HG03520 (cell line): ENCODE measurements around the gene ETV4.

Experiments used
- ATAC-seq: cut with Tn5 transposase; IDR thresholded peaks from one replicate; pipeline ENCODE4 v1.9.1; 2021; ENCODE audit warnings: mild to moderate bottlenecking, moderate library complexity; ENCODE audit not compliant: unreplicated experiment

Gene ETV4

GRCh38 chr17:43547189-43547550 is 1.0 kb upstream of the ETV4 start:
- no peak for ATAC-seq

- no peak for ATAC-seq
Observed at GRCh38 chr17:43545383-43545632, 832 bp downstream of the ETV4 start.

DNA sequence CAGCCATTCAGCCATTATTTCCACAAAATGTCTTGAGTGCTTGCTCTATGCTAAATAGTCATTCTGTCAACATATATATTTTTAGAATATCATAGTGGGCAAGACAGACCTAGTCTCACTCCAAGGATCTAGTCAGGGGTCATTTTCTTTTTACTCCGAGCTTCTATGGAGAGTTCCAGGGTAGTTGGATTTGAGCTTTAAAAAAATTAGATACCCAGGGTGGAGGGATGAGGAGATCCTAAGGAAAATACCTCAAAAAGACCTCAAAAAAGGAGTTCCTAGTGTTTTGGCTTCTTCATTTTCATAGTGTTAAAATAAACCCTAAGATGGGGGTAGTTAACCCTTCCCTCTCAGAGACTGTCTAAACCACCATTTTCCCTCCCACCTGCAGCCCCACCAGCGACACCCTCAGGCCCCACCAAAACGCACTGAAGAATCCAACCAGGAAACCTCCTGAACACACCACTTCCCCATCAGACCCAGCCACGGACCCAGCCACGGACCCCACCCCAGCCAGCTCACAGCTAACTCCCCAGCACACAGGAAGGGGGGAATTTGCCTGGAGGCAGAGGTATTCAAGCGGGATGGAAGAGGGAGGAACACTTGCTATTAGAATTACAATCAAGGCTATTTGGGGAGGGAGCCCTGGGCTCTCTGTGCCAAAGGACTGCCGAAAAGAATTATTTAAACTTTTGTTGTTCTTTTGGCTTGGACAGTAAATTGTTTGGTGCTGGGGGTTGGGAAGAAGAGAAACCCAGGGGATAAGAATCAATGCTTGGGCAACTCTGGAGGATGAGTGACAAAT is 2.2 kb downstream of the ETV4 start:
- no peak for ATAC-seq

DNA sequence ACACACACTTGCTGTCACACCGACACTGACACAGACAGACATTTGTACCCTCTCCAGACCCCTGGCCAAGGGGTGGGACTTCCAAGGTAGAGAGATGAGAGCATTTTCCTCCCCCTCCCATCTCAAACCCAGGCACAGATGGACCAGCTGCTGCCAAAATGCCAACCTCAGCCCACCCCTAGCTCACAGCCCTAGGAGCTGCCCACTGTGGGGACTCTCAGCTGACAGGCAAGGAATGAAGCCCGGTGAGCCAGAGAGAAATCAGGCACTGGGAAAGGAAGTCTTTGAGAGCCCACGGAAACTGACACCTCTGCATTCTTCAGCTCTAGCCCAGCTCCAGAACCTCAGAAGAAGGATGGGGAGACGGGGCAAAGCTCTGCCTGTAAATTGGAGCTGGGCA is 2.8 kb downstream of the ETV4 start:
- ATAC-seq = no peak

- no peak for ATAC-seq
Observed at GRCh38 chr17:43542859-43543258, 3.3 kb downstream of the ETV4 start.

- ATAC-seq = no peak
Observed at GRCh38 chr17:43540821-43541674, 5.1 kb downstream of the ETV4 start.

GRCh38 chr17:43536236-43536992 is 9.7 kb downstream of the ETV4 start:
- ATAC-seq = no peak

GRCh38 chr17:43534909-43535308 is 11.2 kb downstream of the ETV4 start:
- ATAC-seq = no peak

GRCh38 chr17:43533699-43534098 is 12.4 kb downstream of the ETV4 start:
- ATAC-seq = no peak

DNA sequence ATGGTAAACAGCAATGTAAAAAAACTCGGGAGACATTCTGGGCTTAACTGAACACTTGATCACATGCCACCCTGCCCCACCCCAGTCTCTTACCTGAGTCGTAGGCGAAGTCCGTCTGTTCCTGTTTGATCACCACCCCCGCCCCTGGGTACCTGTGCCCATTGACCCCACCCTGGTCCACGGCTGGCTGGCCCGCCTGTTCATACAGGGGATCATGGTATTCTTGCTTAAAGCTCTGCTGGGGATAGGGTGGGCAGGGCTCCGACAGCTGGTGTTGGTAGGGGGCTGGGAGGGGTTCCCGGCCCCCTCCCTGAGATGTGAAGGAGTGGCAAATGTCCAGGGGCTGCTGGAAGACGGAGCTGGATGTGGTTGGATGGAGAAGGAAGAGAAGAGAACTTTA is 13.6 kb downstream of the ETV4 start:
- no peak for ATAC-seq

DNA sequence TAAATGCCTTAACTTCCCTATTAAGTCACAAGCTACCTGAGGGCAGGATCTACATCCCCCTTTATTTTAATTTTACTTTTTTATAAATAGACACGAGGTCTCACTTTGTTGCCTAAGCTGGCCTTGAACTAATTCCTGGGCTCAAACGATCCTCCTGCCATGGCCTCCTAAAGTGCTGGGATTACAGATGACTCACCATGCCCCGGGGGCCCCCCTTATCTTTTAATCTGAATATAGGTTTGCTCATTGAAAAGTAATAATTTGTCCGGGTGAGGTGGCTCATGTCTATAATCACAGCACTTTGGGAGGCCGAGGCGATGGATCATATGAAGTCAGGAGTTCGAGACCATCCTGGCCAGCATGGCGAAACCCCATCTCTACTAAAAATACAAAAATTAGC is 14.2 kb downstream of the ETV4 start:
- no peak for ATAC-seq

GRCh38 chr17:43531082-43531378 is 15.1 kb downstream of the ETV4 start:
- no peak for ATAC-seq

DNA sequence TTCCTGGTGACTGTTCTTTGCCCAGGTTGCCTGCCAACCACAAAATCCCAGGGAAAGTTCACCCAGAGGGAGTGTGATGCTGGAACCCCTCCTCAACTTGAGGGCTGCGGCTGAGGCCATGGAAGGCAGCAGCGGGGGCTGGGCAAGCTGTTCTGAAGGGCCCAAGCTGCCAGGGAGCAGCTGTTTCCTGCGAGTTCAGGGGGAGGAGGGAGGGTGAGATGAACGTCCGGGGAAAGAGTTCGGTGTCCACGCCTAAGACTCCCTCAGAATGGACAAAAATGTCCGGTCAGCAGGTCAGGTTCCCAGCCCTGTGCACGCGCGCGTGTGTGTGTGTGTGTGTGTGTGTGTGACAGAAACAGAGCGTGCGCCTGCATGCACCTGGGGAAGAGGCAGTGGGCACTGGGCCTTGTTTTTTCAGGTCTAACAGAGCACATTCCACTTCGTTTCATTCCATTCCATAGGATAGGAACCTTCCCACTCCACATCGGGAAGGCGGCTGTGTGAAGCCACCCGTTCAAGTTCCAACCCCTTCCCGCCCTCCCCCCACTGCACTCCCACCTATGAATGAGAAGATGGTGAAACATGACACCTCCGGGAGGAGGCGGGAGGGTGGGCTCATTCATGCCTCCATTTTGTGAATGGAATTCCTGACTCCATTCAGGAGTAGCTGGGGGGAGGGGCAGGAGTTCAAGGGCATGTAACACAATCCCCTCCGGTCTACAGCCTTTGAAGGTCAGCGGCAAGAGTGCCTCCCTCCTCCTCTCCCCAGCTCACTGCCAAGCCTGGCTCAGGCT is 15.7 kb downstream of the ETV4 start:
- ATAC-seq = no peak

DNA sequence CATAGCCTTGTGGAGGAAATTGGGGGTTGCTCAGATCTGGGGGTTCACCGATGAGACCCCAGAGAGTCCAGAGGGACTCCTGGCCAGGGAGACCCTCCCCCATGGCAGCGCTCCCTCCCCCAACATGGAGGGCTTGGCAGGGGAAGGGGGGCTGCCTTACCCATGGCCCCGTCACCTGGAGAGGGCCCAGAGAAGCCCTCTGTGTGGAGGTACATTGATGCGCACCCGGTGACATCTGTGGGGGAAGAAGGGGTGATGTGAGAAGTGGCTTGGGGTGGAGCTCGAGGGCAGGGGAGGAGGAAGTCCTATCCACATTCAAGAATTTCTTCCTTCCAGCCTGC is 16.2 kb downstream of the ETV4 start:
- ATAC-seq = no peak

GRCh38 chr17:43528988-43529814 is 16.9 kb downstream of the ETV4 start:
- no peak for ATAC-seq

DNA sequence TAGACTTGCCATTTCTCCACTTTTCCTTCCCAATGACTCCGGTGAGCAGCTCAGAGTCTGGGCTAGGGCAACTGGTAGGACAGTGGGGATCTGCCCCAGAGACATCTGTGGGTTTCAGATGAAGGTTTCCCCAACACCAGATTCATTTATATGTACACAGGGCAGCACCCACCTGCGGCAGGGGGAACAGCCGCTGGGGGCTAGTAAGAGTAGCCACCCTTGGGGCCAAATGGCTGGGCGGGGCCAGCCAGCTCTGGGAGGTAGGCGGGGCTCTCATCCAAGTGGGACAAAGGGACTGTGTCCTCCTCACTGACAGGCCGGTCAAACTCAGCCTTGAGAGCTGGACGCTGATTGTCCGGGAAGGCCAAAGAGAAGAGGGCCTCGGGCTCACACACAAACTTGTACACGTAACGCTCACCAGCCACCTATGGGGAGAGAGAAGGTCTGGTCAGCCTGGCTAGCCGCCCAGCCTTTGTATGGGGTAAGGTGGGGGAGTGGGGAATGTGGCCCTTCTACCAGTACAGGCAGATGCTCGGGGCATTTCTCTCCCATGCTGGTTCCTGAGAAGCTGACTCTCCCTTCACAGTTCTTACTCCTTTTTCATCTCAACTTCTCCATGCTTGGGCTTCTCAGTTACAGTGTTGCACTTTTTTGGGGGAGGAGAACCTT is 17.7 kb downstream of the ETV4 start:
- no peak for ATAC-seq

DNA sequence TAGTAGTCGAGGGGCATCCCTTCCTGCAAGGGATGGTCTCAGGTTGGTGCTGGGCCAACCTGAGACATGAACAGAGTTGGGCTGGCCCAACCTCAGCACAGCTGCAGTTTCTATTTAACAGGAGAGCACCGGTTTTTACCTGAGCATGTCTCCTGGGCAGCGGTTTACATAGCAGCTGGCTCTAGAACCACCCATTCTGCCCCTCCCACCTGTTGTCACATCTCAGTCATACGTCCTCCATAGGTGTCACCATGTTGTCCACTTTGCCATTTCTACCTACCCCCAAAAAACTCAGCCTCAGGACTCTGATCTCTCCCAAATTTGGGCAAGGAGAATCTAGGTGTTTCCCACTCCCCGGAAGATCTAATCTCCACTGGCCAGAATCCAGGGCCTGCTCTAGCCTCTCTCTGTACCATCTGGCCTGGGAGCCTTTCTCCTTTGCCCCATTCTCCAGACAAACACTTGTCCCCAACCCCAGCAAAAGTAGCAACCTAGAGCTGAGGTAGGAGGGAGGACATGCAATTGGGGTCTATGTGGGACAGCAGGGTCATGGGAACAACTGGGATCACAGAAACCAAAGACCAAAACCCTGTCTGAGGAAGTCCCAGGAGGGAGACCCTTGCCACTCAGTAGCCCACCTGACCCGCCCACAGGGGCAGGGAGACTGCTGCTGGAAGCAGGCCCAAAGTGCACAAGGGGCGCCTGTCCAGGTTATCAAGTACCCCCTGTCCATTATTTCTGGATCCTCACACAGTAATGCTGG is 19.1 kb downstream of the ETV4 start:
- no peak for ATAC-seq

DNA sequence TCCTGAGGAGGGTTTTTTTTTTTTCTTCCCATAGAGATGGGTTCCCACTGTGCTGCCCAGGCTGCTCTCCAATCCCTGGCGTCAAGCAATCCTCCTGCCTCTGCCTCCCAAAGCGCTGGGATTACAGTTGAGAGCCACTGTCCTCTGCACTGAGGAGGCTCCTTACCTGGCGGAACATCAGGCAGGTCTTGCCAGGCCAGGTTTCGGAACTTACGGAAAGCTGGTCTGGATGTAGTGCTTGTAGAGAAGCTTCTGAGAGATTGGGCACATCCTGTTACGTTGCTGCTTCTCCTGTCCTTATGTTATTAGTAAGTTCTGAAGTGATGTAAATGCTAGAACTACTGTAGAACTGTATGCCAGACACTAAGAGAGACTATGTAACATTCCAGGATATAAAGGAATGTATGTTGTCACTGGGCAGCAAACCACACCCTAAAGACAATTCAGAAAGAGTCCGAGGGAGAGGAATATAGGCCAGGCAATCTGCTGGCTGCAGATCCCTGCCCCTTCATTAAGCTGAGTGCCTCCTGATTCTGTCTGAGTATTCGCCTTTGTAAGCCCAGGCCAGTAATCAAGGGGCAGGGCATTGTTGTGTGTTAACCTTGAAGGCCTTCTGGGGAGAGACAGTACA is 21.1 kb downstream of the ETV4 start:
- ATAC-seq = no peak

DNA sequence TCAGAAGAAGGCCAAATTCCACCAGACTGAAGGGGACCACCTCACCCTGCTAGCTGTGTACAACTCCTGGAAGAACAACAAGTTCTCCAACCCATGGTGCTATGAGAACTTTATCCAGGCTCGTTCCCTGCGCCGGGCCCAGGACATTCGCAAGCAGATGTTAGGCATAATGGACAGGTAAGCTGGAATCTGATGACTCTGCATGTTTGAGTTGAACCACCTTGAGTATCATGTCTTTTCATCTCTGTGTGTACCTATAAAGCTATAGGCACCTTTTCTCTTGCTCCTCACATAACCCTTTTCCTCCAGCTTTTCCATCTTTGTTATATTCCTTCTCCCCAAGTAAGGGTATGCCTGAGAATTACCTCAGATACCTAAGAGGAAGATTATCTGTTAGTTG is 24.8 kb downstream of the ETV4 start:
- ATAC-seq = no peak
